ENCODE measurements around the gene SYT17. TPM values are rescaled to one million over a fixed set of nuclear protein-coding genes. Genes with fewer than 3 reads are reported as not detected.
A peak's percentile ranks its signal among the peaks of the same experiment; 100 is the strongest.

SYT17 gene
- total RNA-seq, 3 donors from 2014 or later (not counting 1 experiment from before 2014, with no cell fraction given) = 0.65 to 1.6 TPM; not detected in 1

DNA sequence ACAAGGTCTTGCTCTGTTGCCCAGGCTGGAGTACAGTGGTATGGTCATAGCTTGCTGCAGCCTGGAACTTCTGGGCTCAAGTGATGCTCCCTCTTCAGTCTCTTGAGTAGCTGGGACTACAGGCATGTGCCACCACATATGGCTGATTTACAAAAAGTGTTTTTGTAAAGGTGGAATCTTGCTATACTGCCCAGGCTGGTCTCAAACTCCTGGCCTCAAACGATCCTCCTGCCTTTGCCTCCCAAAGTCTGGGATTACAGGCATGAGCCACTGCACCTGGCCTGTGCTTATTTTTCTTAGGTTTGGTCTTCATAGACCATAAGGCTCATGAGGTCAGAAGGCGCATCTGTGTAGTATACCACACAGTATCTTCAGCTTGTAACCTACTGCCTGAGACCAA lies 122.8 kb downstream of the SYT17 start:
- 88% methylated on average over 2 of the region's 2 CpGs for WGBS (ENCODE audit: insufficient coverage)
- Histone ChIP-seq H3K4me1 (ENCODE audit: control insufficient read depth, insufficient read depth, low read length) (no peaks in the 10 kb centered on the region), H3K4me3 (ENCODE audit: low read length) (no peak overlapping the region), H3K27ac (ENCODE audit: low read length) (no peak overlapping the region), H3K27me3 (ENCODE audit: control insufficient read depth, insufficient read depth, low read length) (no peaks in the 10 kb centered on the region), H3K9me3 (ENCODE audit: control insufficient read depth, insufficient read depth, low read length) (no peaks in the 10 kb centered on the region), H3K36me3 (ENCODE audit: control insufficient read depth, insufficient read depth, low read length) (no peaks in the 10 kb centered on the region)
- DNase-seq (no peak), ATAC-seq (no peak)
- no peak overlapping the region for H3K27ac Mint-ChIP-seq
- H3K36me3 Mint-ChIP-seq = no peaks in the 10 kb centered on the region
- H3K4me1 Mint-ChIP-seq = peaks cover 0 to 4% of the 10 kb centered on the region in 2 donors
- TF ChIP-seq, protein P1, sequence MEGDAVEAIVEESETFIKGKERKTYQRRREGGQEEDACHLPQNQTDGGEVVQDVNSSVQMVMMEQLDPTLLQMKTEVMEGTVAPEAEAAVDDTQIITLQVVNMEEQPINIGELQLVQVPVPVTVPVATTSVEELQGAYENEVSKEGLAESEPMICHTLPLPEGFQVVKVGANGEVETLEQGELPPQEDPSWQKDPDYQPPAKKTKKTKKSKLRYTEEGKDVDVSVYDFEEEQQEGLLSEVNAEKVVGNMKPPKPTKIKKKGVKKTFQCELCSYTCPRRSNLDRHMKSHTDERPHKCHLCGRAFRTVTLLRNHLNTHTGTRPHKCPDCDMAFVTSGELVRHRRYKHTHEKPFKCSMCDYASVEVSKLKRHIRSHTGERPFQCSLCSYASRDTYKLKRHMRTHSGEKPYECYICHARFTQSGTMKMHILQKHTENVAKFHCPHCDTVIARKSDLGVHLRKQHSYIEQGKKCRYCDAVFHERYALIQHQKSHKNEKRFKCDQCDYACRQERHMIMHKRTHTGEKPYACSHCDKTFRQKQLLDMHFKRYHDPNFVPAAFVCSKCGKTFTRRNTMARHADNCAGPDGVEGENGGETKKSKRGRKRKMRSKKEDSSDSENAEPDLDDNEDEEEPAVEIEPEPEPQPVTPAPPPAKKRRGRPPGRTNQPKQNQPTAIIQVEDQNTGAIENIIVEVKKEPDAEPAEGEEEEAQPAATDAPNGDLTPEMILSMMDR (IDR thresholded peaks at IDR 0.05) = no peak
- H3K9me3 Mint-ChIP-seq = no peaks in the 10 kb centered on the region
- intact Hi-C loops (cut with micrococcal nuclease) = no loop called here
- H3K4me3 Mint-ChIP-seq = no peak overlapping the region
- peaks cover 6 to 15% of the 10 kb centered on the region in 2 donors for H3K27me3 Mint-ChIP-seq (ENCODE audit: low read depth in 2 of 2)

DNA sequence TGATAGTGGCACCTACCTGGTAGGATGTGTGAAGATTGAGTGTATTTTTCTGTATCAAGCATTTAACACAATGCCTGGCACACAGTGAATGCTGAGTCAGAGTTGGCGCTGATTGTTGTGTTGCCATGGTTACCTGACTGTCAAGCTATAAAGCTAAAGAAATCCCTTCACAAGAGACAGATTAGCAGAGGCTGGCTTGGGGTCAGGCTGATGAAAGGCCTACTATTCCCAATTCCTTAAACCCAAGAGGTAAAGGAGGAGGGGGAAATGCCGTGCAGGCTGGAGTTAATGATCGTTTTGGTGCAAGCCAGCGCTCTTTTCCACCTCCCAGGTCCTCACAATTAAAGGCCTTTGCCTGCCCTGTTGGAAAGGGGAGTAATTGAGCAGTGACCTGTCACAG lies 123.4 kb downstream of the SYT17 start:
- Histone ChIP-seq H3K4me1 (ENCODE audit: control insufficient read depth, insufficient read depth, low read length) (no peaks in the 10 kb centered on the region), H3K9me3 (ENCODE audit: control insufficient read depth, insufficient read depth, low read length) (no peaks in the 10 kb centered on the region), H3K4me3 (ENCODE audit: low read length) (no peak overlapping the region), H3K27me3 (ENCODE audit: control insufficient read depth, insufficient read depth, low read length) (no peaks in the 10 kb centered on the region), H3K36me3 (ENCODE audit: control insufficient read depth, insufficient read depth, low read length) (no peaks in the 10 kb centered on the region), H3K27ac (ENCODE audit: low read length) (no peak overlapping the region)
- H3K27me3 Mint-ChIP-seq (ENCODE audit: low read depth in 2 of 2) = peaks cover 6 to 15% of the 10 kb centered on the region in 2 donors
- 57% methylated on average over 1 of the region's 4 CpGs for WGBS (ENCODE audit: insufficient coverage)
- no peak overlapping the region for H3K4me3 Mint-ChIP-seq
- peaks cover 0 to 4% of the 10 kb centered on the region in 2 donors for H3K4me1 Mint-ChIP-seq
- intact Hi-C loops (cut with micrococcal nuclease) = no loop called here
- H3K36me3 Mint-ChIP-seq = no peaks in the 10 kb centered on the region
- H3K27ac Mint-ChIP-seq = no peak overlapping the region
- H3K9me3 Mint-ChIP-seq = no peaks in the 10 kb centered on the region
- ATAC-seq (no peak), DNase-seq (no peak)
- TF ChIP-seq, protein P1 (IDR thresholded peaks at IDR 0.05) = no peak

DNA sequence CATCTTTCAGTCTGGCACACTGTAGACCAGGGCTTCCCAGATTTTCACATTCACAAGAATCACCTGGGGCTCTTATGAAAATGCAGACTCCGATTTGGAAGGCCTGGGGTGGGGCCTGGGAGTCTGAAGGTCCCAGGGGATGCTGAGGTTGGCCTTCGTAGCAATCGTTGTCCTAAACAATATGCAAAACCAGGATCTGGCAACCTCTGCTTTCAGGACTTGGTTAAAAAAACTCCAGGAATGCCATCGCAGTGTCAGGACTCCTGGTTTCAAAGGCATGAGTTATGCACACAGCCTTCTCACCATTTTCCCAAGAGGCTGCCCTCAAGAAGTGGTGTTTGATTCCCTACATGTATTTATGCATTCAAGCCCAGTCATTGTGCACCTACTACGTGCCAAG lies 124.1 kb downstream of the SYT17 start:
- H3K27ac Mint-ChIP-seq = no peak overlapping the region
- H3K4me1 ChIP-seq (ENCODE audit: control insufficient read depth, insufficient read depth, low read length) = no peaks in the 10 kb centered on the region
- ATAC-seq (no peak), DNase-seq (no peak)
- peaks cover 0 to 4% of the 10 kb centered on the region in 2 donors for H3K4me1 Mint-ChIP-seq
- WGBS (ENCODE audit: insufficient coverage) = 68% methylated on average over 5 of the region's 5 CpGs
- H3K4me3 ChIP-seq (ENCODE audit: low read length) = no peak overlapping the region
- H3K27ac ChIP-seq (ENCODE audit: low read length) = no peak overlapping the region
- peaks cover 6 to 15% of the 10 kb centered on the region in 2 donors for H3K27me3 Mint-ChIP-seq (ENCODE audit: low read depth in 2 of 2)
- H3K9me3 ChIP-seq (ENCODE audit: control insufficient read depth, insufficient read depth, low read length) = no peaks in the 10 kb centered on the region
- no peaks in the 10 kb centered on the region for H3K9me3 Mint-ChIP-seq
- no peaks in the 10 kb centered on the region for H3K36me3 Mint-ChIP-seq
- TF ChIP-seq, protein P1 (IDR thresholded peaks at IDR 0.05) = no peak
- H3K36me3 ChIP-seq (ENCODE audit: control insufficient read depth, insufficient read depth, low read length) = no peaks in the 10 kb centered on the region
- no peaks in the 10 kb centered on the region for H3K27me3 ChIP-seq (ENCODE audit: control insufficient read depth, insufficient read depth, low read length)
- no peak overlapping the region for H3K4me3 Mint-ChIP-seq
- intact Hi-C loops (cut with micrococcal nuclease) = no loop called here

DNA sequence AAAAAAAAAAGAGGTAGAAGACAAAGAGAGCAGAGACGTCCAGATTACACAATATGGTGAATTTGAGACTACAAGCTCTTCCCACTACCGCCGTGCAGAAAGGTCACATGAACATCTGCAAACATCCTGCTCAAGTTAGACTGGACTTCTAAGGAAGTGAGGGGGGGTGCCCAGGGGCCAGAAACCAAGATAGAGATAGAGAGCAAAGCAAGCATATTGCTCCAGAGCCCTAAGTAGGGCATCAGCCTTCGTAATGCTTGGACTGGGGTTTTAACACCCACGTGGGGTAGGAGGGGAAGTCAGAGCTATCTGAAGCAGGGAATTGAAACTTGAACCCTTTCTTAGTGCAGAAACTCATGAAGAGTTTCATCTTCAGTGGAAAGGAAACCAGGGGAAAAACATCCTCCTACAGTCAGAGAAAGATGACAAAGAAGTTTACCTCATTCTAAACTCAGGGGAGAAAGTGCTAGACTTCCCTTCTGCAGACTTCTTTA lies 126.2 kb downstream of the SYT17 start:
- 3% methylated on average over 4 of the region's 5 CpGs for WGBS (ENCODE audit: insufficient coverage)
- no peak overlapping the region for H3K27ac Mint-ChIP-seq
- peaks cover 0 to 4% of the 10 kb centered on the region in 2 donors for H3K4me1 Mint-ChIP-seq
- no peaks in the 10 kb centered on the region for H3K36me3 Mint-ChIP-seq
- Histone ChIP-seq H3K4me3 (ENCODE audit: low read length) (no peak overlapping the region), H3K27ac (ENCODE audit: low read length) (no peak overlapping the region), H3K36me3 (ENCODE audit: control insufficient read depth, insufficient read depth, low read length) (no peaks in the 10 kb centered on the region), H3K27me3 (ENCODE audit: control insufficient read depth, insufficient read depth, low read length) (no peaks in the 10 kb centered on the region), H3K4me1 (ENCODE audit: control insufficient read depth, insufficient read depth, low read length) (no peaks in the 10 kb centered on the region), H3K9me3 (ENCODE audit: control insufficient read depth, insufficient read depth, low read length) (no peaks in the 10 kb centered on the region)
- H3K4me3 Mint-ChIP-seq = no peak overlapping the region
- intact Hi-C loops (cut with micrococcal nuclease) = no loop called here
- H3K27me3 Mint-ChIP-seq (ENCODE audit: low read depth in 2 of 2) = peaks cover 6 to 15% of the 10 kb centered on the region in 2 donors
- DNase-seq (peak in 1 of 2 donors; percentile 4), ATAC-seq (no peak)
- H3K9me3 Mint-ChIP-seq = no peaks in the 10 kb centered on the region
- TF ChIP-seq, protein P1 (IDR thresholded peaks at IDR 0.05) = no peak
